ENCODE data around the gene CTDP1. TPM values are rescaled to one million over a fixed set of nuclear protein-coding genes. Genes with fewer than 3 reads are reported as not detected.

The CTDP1 gene
- total and polyA plus RNA-seq, 9 of the 15 experiments (the other 6 are each of a cell fraction or from before 2014, with no cell fraction given): 0.07 to 19.2 (median 4.0) TPM

DNA sequence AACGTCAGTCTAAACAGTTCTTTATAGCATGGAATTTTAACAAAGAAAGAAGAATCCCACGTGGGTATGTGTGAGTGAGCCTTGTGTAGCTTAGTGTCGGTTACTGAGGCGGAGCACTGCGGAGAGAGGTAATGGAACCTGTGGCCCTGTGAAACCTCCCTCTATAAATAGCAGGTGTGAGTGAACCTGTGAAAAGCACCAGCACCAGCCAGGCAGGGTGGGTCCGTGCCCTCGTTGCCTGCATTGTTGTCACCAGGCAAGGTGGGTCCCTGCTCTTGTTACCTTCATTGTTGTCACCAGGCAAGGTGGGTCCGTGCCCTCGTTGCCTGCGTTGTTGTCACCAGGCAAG is 4.7 kb downstream of the CTDP1 start:
- POLR2A ChIA-PET: no interaction called here
- peaks cover 11% of the 10 kb centered on the region for H4K20me1 ChIP-seq (replicated peaks; ENCODE audit: control insufficient read depth, insufficient read depth, low read length)

More for the DNA sequence above, 4.7 kb downstream of the CTDP1 start:
- no peak overlapping the region for H3K27ac ChIP-seq (ENCODE audit: extremely low read depth, low read depth, low read length)
- H3K79me2 ChIP-seq (ENCODE audit: control insufficient read depth, insufficient read depth, low read length): peaks cover 74% of the 10 kb centered on the region
- FAIRE-seq (no peak), DNase-seq (ENCODE audit: extremely low read depth in 1 of 4, low spot score in 3 of 4) (no peak), ATAC-seq (no peak)
- CTCF ChIA-PET (ENCODE audit: low intra/inter-chr PET ratio): no interaction called here
- no peaks in the 10 kb centered on the region for H3K27me3 ChIP-seq (ENCODE audit: control insufficient read depth in 2 of 2, insufficient read depth in 2 of 2, low read length in 2 of 2)
- H2AFZ ChIP-seq (ENCODE audit: low read depth, low read length): no peak overlapping the region
- no peak overlapping the region for H3K4me2 ChIP-seq (ENCODE audit: insufficient read depth, low read length)
- peaks cover 3% of the 10 kb centered on the region; the same call in 2 of the 3 replicates for H3K36me3 ChIP-seq (ENCODE audit: control insufficient read depth, insufficient read depth, low read length)
- peaks cover 6 to 17% of the 10 kb centered on the region in 2 experiments; a peak in 4 of 5 replicates for H3K4me1 ChIP-seq (replicated peaks in 1 of 2; ENCODE audit: control insufficient read depth in 2 of 2, insufficient read depth in 2 of 2, low read length in 2 of 2)
- in situ Hi-C loops (cut with MboI): no loop called here
- WGBS (ENCODE audit: insufficient coverage, low coverage, missing lambda C conversion rate): 73% methylated on average over 9 of the region's 10 CpGs
- intact Hi-C loops (cut with micrococcal nuclease): no loop called here
- H3K4me3 ChIP-seq: no peak overlapping the region
- H3K9me1 ChIP-seq (ENCODE audit: control insufficient read depth, insufficient read depth, low read length): no peaks in the 10 kb centered on the region
- BruUV-seq (replicated peaks): no TSS peak
- no peaks in the 10 kb centered on the region for H3K9me3 ChIP-seq (replicated peaks; ENCODE audit: control insufficient read depth, insufficient read depth, low read depth, low read length)
- no peak for TF ChIP-seq FOXK2 (conservative IDR thresholded peaks at IDR 0.05 in 1 of 2, IDR thresholded peaks at IDR 0.05 in 1 of 2; ENCODE audit: low read depth in 2 of 2)
- no peak for TF ChIP-seq PHF21A (IDR thresholded peaks at IDR 0.05; ENCODE audit: borderline replicate concordance, low read depth)
- TF ChIP-seq PHB2 (IDR thresholded peaks at IDR 0.05; ENCODE audit: low read depth): no peak
- TF ChIP-seq, protein P1, sequence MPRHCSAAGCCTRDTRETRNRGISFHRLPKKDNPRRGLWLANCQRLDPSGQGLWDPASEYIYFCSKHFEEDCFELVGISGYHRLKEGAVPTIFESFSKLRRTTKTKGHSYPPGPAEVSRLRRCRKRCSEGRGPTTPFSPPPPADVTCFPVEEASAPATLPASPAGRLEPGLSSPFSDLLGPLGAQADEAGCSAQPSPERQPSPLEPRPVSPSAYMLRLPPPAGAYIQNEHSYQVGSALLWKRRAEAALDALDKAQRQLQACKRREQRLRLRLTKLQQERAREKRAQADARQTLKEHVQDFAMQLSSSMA (CRISPR knock-in tag; IDR thresholded peaks at IDR 0.05): no peak
- no peak for TF ChIP-seq ZNF551 (CRISPR knock-in tag; IDR thresholded peaks at IDR 0.05)
- TF ChIP-seq STAT5A (IDR thresholded peaks at IDR 0.05; ENCODE audit: borderline replicate concordance, low read length): no peak
- no peak for TF ChIP-seq U2AF1 (optimal IDR thresholded peaks at IDR 0.05; ENCODE audit: low read depth, low read length)
- TF ChIP-seq ATF6 (CRISPR knock-in tag; IDR thresholded peaks at IDR 0.05): no peak
- no peak for TF ChIP-seq EHMT2 (IDR thresholded peaks at IDR 0.05)
- no peak overlapping the region for H3K9ac ChIP-seq (ENCODE audit: insufficient read depth in 1 of 2, low read depth in 2 of 2, low read length in 2 of 2)
